GM21528 (cell line): Measurements from ENCODE around the gene TBX21.

Experiments
- ATAC-seq: cut with Tn5 transposase; IDR thresholded peaks from one replicate; pipeline ENCODE4 v1.9.1; 2021; ENCODE audit warnings: mild to moderate bottlenecking, moderate library complexity; ENCODE audit not compliant: unreplicated experiment, low FRiP score

TBX21 gene

DNA sequence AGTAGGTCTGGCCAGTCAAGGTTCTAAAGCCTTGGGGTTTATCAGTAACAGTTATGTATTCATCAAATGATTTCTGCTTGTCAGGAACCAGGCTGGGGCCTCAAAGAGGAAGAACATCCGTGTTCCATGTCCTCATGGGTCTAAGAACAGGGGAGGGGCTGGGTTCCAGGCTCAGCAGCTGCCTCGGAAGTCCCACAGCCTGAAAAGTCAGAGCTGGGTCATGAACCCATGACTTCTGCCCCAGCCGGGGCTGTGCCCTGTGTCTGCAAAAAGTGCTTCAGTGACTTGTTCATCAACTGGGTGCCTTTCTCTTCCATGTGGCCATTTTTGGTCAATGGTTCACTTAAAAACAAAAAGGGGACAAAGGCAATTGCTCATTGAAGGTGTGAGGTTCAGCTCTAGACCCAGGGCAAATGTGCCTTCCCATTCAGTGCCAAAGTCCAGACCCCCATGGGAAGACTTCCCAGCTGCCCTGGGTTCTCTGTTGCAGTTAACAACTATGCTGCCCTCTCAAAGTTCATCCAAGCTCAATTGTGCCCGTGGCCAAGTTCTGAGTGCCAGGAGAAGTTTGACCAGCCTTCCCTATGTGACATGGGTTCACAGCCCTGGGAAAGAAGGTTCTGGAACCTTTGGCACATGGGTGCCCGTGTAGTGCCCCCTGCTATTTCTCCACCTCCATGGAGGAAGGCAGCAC is 20.6 kb upstream of the TBX21 start:
- ATAC-seq: no peak

DNA sequence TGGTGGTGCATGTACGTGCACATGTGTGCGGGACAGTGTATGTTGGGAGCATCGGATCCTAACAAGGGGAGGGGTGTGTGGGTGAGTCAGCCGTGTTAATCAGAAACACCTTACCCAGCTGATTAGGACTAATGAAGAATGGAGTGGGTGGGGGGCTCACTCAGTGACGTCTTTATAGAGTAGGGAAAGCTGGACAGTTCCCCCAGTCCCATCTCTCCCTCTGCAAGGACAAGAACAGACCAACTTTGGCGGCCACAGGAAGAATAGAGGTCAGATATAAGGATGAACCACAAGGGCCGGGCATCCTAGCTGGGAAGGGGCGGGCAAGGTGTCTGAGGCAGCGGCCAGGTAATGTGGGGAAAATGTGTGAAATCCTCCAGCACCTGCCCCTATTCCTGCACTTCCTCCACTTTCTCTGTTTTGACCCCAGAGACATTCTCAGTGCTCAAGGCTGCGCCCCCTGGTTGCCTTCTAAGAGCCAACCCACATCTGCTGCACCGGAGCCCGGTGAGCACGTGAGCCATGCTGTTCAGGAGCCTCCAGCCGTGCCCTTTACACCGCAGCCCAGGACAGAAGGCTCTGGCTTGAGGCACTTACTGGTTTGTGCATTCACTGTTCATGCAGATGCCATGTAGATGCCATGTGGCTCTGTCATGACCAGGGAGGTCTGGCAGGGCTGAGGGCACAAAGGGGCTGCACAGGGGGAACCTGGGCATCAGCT is 18.9 kb upstream of the TBX21 start:
- no peak for ATAC-seq

DNA sequence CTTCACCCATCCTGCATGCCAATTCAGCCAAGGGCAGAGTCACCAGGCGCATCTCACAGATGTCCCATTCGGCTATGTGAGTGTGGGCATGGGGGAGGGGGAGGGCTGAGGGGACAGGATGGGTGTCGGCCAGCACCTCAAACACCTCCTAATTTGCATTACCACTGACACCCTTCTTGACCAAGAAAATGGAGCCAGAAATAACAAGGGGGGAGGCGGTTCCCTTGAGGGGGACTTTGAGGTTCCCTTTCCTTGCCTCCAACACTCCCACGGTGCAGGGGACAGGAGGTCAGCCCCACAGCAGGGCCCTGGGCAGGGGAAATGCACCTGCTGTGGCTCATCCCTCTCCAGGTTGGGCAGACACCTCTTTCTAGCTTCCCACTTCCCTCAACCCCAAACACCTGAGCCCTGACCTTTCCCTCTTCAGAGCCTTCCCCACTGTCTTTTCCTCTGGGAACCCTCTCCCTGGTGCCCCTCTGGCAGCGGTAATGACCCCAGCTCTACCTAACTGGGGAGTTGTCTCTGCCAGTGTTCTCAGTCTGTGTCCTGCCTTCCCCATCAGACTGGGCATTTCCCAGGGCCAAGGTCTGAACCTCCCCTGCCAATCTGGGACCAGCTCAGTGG is 18.2 kb upstream of the TBX21 start:
- no peak for ATAC-seq

DNA sequence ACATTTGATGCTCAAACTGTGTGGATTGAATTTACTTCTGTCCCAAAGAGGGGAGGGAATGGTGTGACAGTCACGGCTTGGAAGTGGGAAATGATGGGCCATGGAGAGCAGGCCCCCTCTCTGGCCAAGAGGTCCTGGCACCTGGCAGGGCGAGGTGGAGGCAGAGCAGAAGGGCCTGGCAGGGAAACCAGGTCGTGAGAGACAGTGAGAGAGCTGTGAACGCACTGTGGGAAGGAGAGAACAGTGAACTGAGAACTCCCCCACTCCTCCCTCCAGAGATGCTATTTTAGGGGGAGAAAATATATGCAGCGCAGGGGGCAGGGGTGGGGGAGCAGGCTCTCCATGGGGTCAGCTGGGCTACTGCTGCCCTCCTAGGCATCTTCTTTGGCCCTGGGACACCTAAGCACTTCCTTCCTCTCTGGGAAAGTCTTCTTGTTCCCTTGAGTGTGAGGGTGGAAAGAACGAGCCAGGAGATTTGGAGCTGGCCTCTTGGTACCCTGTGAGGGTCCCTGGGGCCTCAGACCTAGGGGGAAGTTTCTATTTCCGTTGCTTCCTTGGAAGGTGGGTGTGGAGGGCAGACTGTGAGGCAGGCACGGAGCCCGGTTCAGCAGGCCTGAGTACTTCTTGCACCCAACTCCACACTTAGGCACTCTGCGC is 17.2 kb upstream of the TBX21 start:
- no peak for ATAC-seq

DNA sequence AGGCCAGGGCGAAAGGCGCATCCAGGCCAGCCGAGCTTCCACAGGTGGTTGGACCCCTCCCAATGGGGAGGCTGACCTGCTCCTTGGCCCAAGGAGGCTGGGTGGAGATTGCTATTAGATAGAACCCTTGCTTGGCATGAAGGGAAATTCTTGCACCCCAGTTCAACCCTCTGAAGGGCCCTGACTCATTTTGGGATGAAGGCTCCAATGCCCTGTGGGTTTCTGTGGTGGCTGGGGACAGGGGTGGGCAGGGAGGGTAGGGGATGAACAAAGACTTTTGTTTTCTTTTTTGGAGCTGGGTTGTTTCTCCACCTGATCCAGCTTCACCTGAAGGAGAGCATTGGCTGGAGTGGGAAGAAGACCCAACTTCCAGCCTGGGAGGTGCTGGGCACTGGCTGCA is 16.7 kb upstream of the TBX21 start:
- no peak for ATAC-seq

DNA sequence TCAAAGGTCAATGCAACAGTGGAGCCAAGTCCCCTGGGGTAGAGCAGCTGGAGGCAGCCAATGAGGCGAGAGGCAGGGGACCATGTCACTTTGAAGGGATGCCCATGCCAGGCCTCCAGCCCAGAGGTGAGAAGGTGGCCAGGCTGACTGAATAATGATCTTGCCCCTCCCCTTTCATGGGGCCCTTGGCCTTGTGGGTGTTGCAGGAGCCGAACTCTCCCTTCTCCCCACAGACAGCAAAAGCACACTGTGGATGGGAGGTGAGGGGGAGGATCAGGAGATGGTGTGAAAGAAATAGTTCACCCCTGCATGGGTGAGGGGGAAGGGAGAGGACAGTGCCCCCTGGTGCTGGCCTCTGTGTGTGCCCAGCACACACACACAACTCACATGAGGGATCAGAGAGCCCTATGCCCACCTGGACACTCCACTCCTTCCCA is 15.8 kb upstream of the TBX21 start:
- ATAC-seq: no peak

DNA sequence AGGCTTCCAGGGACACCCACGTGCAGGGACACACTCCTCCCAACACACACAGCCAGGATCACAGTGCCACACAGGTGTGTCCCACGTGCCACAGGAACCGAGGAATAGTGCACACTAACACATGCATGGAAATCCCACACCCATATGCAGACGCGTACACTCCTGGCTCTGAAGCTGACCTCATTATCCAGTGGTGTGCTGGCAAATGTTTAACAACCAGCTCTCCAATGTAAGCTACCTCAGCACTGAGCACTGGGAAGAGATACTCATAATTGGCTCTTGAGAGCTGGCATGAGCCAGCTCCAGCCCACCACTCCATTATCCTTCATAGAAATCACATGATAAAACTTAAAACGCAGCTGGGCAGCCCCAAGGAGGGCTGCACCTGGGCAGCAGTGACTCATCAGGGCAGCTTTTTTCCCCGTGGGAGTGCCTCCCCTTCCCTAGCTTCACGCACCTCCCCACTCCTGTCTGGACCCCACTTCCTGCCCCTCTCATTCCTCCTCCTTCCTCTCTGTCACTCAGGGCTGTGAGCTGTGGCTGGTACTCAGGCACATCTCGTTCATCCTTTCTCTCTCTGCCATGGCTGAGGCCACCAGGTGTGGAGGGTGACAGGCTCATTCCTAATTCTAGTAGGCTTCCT is 14.9 kb upstream of the TBX21 start:
- ATAC-seq: no peak

DNA sequence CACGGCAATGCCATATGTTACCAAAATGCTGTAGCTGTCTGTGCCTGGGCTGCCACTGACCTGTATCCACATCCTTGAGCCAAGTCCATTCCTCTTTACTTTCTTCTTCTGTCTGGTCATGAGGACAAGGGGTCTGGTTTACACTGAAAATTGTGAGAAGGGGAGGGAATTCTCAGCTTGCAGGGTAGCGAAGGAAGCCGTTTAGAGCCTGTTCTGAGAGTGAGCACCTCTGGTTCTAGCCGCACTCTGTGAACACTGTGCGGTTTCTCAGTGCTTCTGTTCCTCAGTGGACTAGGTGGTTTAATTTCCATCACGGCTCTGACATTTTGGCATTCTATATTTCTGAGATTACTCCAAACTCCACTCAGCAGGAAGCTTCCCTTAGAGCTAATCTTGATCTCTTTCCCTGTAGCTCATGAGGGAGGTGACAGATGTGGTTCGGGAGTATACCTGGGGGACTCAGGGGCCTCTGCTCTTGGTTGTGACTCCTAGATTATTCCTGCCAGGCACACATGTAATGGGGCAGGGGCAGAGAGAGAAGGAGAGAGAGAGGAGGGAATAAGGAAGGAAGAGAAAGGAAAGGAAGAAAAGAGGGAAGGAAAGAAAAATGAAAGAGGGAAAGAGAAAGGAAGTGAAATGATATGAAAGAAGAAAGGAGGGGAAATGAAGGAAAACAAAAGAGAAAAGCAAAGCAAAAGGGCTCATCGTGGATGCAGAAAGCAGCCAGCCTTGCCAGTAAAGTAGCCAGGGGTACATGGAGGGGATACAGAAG is 14.2 kb upstream of the TBX21 start:
- ATAC-seq: no peak

DNA sequence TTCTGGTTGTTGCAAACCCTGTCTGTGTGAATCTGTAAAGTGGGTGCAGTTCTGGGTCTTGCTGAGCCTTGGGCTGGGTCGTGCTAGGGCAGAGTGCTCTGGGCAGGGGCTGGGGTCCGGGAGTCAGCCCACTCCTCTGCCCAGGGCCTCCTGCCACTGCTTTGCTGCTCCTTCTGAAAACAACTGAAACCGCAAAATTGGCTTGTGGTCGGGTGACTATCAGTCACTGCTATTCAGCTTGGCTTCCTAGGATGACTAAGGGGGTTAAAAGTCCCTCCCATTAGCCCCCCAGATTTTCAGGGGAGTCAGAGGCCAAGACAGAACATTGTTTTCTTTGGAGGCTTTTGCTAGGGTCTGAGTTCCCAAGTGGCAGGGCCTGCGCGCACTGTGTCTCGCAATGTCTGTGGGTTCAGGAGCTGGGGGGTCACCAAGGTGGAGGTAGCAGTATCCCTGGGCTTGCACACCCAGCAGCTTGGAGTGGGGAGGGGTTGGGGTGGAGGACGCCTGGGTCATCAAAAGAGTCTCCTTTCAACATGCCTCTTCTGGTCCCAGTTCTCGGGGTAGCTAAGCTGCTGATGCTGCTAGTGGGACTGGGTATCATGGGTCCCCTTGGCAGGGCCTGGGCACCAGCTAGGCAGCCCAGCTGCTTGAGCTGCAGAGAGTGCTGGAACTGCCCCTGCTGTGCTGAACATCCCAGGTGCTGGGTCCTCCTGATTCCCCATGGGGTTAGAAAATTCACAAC is 13.5 kb upstream of the TBX21 start:
- no peak for ATAC-seq

DNA sequence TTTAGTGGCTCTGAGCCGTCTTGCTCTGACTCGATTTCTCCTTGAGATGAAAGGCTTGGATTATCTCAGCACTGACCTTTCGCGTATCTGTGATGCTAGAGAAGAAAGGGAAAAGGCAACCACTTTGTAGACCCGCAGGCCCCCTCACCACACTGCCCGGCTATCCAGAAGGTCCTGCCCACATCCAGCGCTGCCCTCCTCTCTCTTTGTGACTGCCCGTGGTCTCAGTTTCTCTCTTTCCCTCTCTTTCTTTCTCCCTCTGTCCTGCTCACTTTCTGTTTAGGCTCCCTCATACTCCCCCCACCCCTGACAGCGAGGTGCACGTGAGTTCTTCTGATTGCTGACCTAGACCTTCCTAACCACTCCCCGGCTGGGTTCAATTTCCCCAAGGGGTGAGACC is 12.8 kb upstream of the TBX21 start:
- no peak for ATAC-seq

DNA sequence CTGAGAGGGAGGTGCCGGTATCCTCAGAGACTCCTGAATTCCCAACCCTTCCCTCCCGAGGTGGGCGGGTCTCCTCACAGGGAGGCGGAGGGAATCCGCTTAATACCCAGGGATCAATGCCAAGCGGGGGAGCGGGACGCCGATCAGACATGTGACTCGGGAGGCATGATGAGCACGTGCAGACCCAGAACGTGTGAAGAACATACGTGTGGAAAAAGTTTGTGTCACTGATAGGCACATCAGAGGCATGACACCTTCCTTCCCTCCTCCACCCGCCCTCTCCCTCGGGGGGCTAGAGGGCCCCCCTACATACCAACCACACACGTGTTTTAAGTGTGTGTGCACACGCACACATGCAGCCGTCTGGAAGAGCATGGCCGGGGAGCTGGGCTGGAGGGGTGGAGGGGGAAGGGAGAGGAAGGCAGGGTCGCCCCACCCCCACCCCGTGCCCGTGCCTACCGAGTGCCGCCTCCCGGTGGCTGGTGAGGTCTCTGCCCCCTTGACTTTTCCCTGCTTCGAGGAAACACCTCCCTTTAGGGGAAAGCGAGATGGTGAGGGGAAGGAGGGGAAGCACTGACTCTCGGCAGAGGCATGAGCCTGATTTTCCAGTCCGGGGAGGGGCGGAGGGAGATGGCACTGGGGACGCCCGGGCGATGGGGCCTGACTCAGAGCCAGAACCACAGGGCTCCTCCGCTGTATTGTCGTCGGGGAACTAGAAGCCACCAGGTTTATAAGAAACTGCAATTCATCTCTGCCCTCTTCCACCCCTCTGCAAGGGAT is 12.1 kb upstream of the TBX21 start:
- ATAC-seq: no peak

DNA sequence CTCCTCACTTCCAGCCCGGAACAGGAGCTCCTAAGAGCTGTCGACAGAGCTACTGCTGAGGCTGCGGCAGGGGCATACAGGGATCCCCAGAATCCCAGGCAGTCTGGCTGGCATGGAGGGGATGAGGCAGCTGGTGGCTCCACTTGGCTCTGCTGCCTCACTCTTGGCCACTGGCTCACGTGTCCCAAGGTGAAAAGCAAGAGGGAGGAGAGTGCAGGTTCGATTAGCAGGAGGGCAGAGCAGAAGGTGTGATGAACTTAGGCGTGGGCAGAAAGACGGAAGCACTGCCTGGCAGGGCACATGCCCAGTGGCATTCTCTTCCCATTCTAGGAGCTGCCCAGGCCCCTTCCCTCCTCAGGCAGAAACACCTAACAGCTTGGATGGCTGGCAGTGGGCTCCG is 11.3 kb upstream of the TBX21 start:
- no peak for ATAC-seq

DNA sequence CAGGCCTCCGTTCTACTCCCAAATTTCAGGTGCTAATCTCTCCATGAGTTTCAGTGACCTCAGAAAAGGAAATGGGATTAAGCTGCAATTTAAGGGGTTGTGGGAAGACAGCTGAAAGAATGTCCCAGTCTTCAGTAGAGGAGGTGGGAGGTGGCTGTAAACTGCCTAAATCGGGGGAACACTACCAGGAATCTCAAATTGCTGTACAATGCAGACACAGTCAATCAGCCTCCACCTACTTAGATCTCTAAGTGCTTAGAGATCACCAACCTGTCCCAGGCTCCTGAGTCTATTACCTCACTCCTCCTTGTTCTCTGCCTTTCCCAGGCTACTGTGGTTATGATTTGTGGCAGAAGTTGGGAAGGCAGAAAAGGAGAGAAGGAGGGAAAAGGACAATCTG is 8.3 kb upstream of the TBX21 start:
- no peak for ATAC-seq

DNA sequence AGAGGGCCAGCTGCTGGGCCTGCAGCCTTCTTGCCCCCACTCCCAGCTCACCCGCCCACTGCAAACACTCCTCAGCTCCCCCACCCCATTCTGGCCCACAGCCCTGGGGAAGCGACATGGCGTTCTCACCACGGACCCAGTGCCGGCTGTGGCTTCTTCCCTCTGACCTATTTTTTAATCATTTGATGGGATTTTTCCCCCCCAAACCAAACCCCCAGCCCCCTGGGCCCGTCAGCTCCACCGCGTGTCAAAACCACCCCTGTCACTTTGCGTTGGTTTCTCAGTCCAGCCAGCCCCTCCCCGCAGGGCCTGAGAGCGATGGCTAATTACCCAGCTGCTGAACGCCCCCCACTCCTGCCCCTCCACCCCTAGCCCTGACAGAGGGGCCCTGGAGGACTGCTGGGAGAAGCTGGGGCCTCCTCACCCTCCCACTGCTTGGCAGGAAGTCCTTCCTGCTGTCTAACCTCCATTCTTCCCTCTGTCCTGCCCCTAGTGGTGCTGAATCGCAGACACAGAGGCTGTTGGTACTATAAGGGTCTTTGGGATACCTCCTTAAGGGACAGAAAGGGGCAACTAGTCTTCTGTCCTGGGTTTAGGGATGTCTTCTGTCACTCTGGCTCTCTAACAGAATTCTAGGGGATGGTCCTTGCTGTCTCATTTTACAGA is 7.5 kb upstream of the TBX21 start:
- no peak for ATAC-seq

DNA sequence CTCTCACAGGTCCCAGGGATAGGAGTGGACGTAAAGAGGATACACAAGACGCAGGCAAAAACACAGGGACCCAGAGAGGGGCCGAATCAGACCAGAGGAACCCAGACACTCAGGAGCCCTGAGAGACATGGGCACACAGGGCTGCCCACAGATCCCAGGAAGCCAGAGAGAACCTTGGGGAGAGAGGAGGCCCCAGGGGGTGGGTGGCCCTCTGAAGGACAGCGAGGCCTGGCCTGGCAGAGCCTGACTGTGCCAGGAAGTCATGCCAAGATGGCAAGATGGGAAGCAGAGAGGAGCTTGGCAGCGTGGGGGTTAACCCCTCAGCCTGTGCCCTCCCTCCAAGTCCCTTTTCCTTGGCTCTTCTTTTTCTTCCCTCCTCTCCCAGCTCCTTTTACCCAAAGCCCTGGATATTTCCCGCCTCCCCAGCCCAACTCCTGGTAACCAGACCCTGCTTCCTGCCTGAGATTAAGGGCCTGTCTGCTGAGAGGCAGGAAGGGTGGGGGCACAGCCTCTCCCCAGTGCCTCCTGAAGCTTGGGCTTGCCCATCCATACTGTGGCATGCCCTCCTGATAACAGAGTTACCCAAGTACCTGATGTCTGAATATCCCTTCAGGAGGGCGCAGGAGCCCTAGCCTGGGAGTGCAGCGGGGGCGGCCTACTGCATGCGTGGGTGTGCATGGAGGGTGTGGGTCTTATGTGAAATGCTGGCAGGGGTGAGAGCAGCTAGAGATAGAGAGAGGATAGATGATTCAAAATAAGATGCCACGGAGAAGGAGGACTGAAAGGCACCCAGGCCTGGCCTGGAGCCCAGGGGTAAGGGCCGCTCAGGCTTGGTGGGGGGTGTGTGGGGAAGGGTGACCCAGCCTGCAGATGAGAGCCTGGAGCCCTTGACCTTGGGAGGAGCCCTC is 6.0 kb upstream of the TBX21 start:
- no peak for ATAC-seq

DNA sequence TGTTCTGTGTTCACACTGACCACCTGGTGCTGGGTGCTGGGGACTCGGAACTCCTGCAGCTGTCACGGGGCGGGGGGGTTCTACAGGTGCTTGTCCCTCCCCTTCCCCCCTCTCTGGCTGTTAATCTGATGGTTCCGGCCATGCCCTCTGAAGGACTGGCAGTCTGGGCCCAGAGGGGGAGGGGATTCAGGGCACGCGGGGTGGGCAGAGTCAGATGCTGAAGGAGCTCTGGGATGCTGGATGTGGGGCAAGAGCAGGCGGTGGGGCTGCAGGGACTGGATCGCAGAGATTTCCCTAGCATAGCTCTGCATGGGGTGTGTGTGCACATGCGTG is 5.4 kb upstream of the TBX21 start:
- no peak for ATAC-seq

DNA sequence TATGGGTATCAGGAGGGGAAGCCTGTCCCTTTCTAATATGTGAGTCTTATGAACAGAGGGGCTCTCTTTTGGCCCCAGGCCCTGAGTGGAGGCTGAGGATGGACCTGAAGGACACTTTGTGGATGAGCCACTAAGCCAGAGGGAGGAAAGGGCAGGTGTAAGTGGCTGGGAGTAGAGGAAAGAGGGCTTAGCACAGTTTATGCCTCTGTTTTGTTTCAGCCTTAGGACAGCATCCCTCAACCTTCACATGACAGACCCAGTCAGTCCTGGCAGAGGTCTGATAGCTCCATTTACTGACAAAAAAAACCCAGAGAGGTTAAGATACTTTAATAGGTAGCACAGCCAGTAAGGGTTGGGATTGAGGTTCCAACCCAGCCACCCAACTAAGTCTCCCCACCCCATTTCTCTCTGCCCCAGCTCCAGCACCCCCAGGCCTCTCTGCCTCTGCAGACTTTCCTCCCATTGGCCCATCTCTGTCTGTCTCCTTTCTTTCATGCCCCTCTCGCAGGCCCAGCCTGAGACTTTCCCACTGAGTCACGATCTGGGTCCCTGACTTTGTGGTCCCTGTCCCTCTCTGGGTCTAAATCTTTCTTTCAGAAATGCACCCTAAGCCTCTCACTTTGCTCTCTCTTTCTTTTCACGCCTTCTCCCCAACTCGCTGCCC is 4.7 kb upstream of the TBX21 start:
- no peak for ATAC-seq
